NB4 (cell line): Measurements from ENCODE around the gene TYMP.

ENCODE experiments used
- MYC ChIP-seq: IDR thresholded peaks from 2 replicates; pipeline ENCODE4 v1.6.1; 2011; ENCODE audit warnings: low read depth, low read length
- POLR2A ChIP-seq: IDR thresholded peaks from 2 replicates; pipeline ENCODE4 v1.6.1; 2011; ENCODE audit warnings: mild to moderate bottlenecking; ENCODE audit not compliant: insufficient read length; ENCODE audit errors: extremely low read depth
- TF ChIP-seq, protein P1 (sequence below): IDR thresholded peaks from one replicate; pipeline ENCODE4 v1.5.1; 2012; ENCODE audit warnings: low read depth, low read length
- TF ChIP-seq, protein P2 (sequence below): IDR thresholded peaks from 2 replicates; pipeline ENCODE4 v1.6.1; 2011; ENCODE audit warnings: low read depth, low read length

DNA sequence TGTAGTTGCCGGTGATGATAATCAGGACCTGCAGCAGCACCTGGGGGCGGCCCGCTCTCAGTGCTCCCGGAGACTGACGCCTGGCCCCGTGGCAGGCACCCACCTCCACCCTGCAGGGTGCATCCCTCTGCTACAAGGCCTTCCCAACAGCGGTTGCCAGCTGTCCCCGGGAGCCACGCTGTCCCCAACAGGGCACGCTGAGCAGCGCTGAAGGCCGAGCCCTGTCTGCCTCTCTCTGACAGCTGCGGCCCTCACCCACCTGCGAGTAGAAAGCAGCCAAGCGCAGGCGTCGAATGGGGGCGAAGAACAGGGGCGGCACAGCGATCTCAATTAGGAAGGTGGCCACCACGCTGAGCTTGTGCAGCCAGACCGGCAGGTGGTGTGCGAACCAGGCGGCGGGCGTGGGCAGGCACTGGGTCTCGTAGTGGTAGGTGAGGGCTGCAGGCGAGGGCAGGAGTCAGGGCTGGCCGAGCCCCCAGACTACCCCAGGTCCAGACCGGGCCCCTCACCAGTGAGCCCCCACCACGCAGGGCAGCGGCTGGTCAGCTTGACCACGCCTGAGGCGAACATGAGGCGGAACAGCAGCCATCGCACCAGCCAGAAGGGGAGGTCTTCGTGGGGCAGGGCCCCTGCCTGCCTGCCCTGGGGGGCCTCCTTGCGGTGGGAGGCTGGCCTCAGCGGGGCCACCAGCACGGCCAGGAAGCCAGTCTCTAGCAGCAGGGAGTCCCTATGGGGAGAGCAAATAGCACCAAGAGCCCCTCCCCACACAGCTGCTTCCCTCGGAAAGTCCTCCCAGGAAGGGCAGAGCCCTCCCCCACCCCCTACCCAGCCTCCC is 23.8 kb downstream of the TYMP start:
- TF ChIP-seq, protein P1, sequence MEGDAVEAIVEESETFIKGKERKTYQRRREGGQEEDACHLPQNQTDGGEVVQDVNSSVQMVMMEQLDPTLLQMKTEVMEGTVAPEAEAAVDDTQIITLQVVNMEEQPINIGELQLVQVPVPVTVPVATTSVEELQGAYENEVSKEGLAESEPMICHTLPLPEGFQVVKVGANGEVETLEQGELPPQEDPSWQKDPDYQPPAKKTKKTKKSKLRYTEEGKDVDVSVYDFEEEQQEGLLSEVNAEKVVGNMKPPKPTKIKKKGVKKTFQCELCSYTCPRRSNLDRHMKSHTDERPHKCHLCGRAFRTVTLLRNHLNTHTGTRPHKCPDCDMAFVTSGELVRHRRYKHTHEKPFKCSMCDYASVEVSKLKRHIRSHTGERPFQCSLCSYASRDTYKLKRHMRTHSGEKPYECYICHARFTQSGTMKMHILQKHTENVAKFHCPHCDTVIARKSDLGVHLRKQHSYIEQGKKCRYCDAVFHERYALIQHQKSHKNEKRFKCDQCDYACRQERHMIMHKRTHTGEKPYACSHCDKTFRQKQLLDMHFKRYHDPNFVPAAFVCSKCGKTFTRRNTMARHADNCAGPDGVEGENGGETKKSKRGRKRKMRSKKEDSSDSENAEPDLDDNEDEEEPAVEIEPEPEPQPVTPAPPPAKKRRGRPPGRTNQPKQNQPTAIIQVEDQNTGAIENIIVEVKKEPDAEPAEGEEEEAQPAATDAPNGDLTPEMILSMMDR: no peak
- TF ChIP-seq, protein P2, sequence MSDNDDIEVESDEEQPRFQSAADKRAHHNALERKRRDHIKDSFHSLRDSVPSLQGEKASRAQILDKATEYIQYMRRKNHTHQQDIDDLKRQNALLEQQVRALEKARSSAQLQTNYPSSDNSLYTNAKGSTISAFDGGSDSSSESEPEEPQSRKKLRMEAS: no peak
- TF ChIP-seq POLR2A: no peak
- TF ChIP-seq MYC: no peak
